ENCODE data around the gene UBE2O.

DNA sequence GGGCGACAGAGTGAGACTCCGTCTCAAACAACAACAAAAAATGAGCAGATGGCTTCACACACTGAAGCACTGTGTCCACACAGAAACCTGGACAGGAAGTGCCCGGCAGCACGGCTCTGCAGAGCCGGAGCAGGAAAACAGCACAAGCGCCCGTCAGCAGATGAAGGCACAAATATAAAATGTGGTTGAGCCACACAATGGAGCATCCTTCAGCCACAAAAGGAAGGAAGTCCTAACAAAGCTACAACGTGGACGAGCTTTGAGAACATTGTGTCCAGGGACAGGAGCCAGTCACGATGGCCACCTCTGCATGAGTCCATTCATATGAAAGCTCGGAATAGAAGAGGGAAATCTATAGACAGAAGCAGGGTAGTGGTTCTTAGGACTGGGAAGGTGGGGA is 32.6 kb upstream of the UBE2O start:
- TF ChIP-seq, protein P1, sequence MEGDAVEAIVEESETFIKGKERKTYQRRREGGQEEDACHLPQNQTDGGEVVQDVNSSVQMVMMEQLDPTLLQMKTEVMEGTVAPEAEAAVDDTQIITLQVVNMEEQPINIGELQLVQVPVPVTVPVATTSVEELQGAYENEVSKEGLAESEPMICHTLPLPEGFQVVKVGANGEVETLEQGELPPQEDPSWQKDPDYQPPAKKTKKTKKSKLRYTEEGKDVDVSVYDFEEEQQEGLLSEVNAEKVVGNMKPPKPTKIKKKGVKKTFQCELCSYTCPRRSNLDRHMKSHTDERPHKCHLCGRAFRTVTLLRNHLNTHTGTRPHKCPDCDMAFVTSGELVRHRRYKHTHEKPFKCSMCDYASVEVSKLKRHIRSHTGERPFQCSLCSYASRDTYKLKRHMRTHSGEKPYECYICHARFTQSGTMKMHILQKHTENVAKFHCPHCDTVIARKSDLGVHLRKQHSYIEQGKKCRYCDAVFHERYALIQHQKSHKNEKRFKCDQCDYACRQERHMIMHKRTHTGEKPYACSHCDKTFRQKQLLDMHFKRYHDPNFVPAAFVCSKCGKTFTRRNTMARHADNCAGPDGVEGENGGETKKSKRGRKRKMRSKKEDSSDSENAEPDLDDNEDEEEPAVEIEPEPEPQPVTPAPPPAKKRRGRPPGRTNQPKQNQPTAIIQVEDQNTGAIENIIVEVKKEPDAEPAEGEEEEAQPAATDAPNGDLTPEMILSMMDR (IDR thresholded peaks at IDR 0.05 in 8 of 11, conservative IDR thresholded peaks at IDR 0.05 in 3 of 11), result no peak
- TF ChIP-seq POLR2AphosphoS5 (IDR thresholded peaks at IDR 0.05), result peak in 2 of 3 donors; percentile 71 to 87

Measured in spleen (tissue), 7 donors.